Neural cell (in vitro differentiated cells): ENCODE data around the gene MPLKIP. TPM values are rescaled to one million over a fixed set of nuclear protein-coding genes. Genes with fewer than 3 reads are reported as not detected.
"Not testable (repeated sequence)": the region's sequence is repeated elsewhere in the genome, so short reads cannot be mapped to it uniquely, and the experiment has no call there.

ENCODE experiments used
- H2AFZ ChIP-seq: fragments of 200-600, 300-800 bp; sonication (generic), shearing (Covaris generic); 2 replicates; pipeline ENCODE4 v1.6.0; 2014; ENCODE audit warnings: low read depth, mild to moderate bottlenecking, antibody characterized with exemption, low read length, moderate library complexity
- H3F3A ChIP-seq: fragments of 200-600 bp; shearing (Covaris generic); 2 replicates; pipeline ENCODE4 v1.6.1; 2016; ENCODE audit warnings: mild to moderate bottlenecking, moderate library complexity, mixed read lengths, antibody characterized with exemption, low read length; ENCODE audit not compliant: insufficient read depth, poor library complexity, severe bottlenecking
- H3K27ac ChIP-seq: fragments of 200-600, 300-800 bp; sonication (generic), shearing (Covaris generic); 2 replicates; pipeline ENCODE4 v1.5.1; 2014; ENCODE audit warnings: mild to moderate bottlenecking, low read length, moderate library complexity
- H3K27me3 ChIP-seq: fragments of 300-800, 200-600 bp; sonication (generic), shearing (Covaris generic); 2 replicates; pipeline ENCODE4 v1.6.0; 2014; ENCODE audit warnings: mild to moderate bottlenecking, low read depth, low read length, moderate library complexity; ENCODE audit not compliant: insufficient read depth
- H3K36me3 ChIP-seq: fragments of 300-800, 200-600 bp; sonication (generic), shearing (Covaris generic); 2 replicates; pipeline ENCODE4 v1.5.1; 2014; ENCODE audit warnings: mild to moderate bottlenecking, antibody characterized with exemption, low read length, moderate library complexity; ENCODE audit not compliant: insufficient read depth
- H3K4me2 ChIP-seq: fragments of 300-800, 200-600 bp; sonication (generic), shearing (Covaris generic); 2 replicates; pipeline ENCODE4 v1.6.0; 2014; ENCODE audit warnings: mild to moderate bottlenecking, low read length
- H3K4me3 ChIP-seq: fragments of 300-800, 200-600 bp; sonication (generic), shearing (Covaris generic); 2 replicates; pipeline ENCODE4 v1.5.1; 2014; ENCODE audit warnings: mild to moderate bottlenecking, low read length, moderate library complexity
- H3K79me2 ChIP-seq: fragments of 200-600 bp; shearing (Covaris generic); replicated peaks from 2 replicates; pipeline ENCODE4 v1.6.0; 2014; ENCODE audit warnings: mild to moderate bottlenecking, low read length, moderate library complexity; ENCODE audit not compliant: insufficient read depth
- H3K9ac ChIP-seq: fragments of 300-800, 200-600 bp; sonication (generic), shearing (Covaris generic); 2 replicates; pipeline ENCODE4 v1.6.1; 2016; ENCODE audit warnings: mild to moderate bottlenecking, low read length, mixed read lengths
- H3K9me2 ChIP-seq: fragments of 200-600 bp; shearing (Covaris generic); 2 replicates; pipeline ENCODE4 v1.6.1; 2016; ENCODE audit warnings: mild to moderate bottlenecking, low read length, mixed read lengths; ENCODE audit not compliant: insufficient read depth
- H3K9me3 ChIP-seq: fragments of 200-600, 300-800 bp; sonication (generic), shearing (Covaris generic); 2 replicates; pipeline ENCODE4 v1.6.1; 2016; ENCODE audit warnings: mild to moderate bottlenecking, mixed run types, low read length, moderate library complexity, mixed read lengths
- H4K20me1 ChIP-seq: fragments of 200-600 bp; shearing (Covaris generic); 2 replicates; pipeline ENCODE4 v1.6.1; 2016; ENCODE audit warnings: mild to moderate bottlenecking, mixed run types; ENCODE audit not compliant: insufficient read depth
- CTCF ChIP-seq: fragments of 450-650 bp; IDR thresholded peaks from 2 replicates; pipeline ENCODE4 v1.5.1; 2014; ENCODE audit warnings: antibody characterized with exemption, mild to moderate bottlenecking, moderate library complexity; ENCODE audit not compliant: poor library complexity, severe bottlenecking
- EP300 ChIP-seq: fragments of 450-650 bp; conservative IDR thresholded peaks from 2 replicates; pipeline ENCODE4 v1.6.1; 2014; ENCODE audit warnings: antibody characterized with exemption, mild to moderate bottlenecking, moderate library complexity; ENCODE audit not compliant: poor library complexity, severe bottlenecking
- EZH2 ChIP-seq: fragments of 200-600, 300-800 bp; shearing (Covaris generic), sonication (generic); IDR thresholded peaks from 2 replicates; pipeline ENCODE4 v1.6.1; 2014; ENCODE audit warnings: antibody characterized with exemption, low read length, borderline replicate concordance, mild to moderate bottlenecking; ENCODE audit not compliant: insufficient read depth, poor library complexity, severe bottlenecking
- POLR2AphosphoS5 ChIP-seq: IDR thresholded peaks from 2 replicates; pipeline ENCODE4 v1.6.1; 2012
- RAD21 ChIP-seq: fragments of 450-650 bp; conservative IDR thresholded peaks from 2 replicates; pipeline ENCODE4 v1.6.1; 2014; ENCODE audit warnings: antibody characterized with exemption, mild to moderate bottlenecking, moderate library complexity
- TAF1 ChIP-seq: IDR thresholded peaks from 2 replicates; pipeline ENCODE4 v1.6.1; 2012; ENCODE audit warnings: low read depth
- polyA plus RNA-seq: library from polyadenylated mRNA; depleted of rRNA; stranded (reverse); fragments of >200 nt; gene quantifications from 2 replicates; pipeline ENCODE4 v1.2.3, GENCODE V29; 2014

MPLKIP gene
- polyA plus RNA-seq, 1 donor from 2014 or later = 54.6 TPM

GRCh38 chr7:40120020-40120419 is 14.4 kb downstream of the MPLKIP start:
- TF ChIP-seq EP300 = no peak
- Histone ChIP-seq H3K36me3 (no peaks in the 10 kb centered on the region), H3K79me2 (no peaks in the 10 kb centered on the region), H3K27ac (no peak overlapping the region), H3K9me2 (no peaks in the 10 kb centered on the region), H3K4me2 (no peak overlapping the region), H2AFZ (no peak overlapping the region), H3K27me3 (no peaks in the 10 kb centered on the region), H3F3A (no peaks in the 10 kb centered on the region), H3K9me3 (no peaks in the 10 kb centered on the region), H3K4me3 (no peak overlapping the region), H4K20me1 (no peaks in the 10 kb centered on the region), H3K9ac (no peak overlapping the region)

GRCh38 chr7:40118201-40118600 is 16.2 kb downstream of the MPLKIP start:
- not testable (repeated sequence) for H3K4me3 ChIP-seq, H3K9me3 ChIP-seq, H3K27me3 ChIP-seq, H3K79me2 ChIP-seq, H4K20me1 ChIP-seq, H3K27ac ChIP-seq, H3K4me2 ChIP-seq, H3K36me3 ChIP-seq, H2AFZ ChIP-seq, H3K9ac ChIP-seq, H3K9me2 ChIP-seq, H3F3A ChIP-seq

GRCh38 chr7:40117199-40117598 is 17.2 kb downstream of the MPLKIP start:
- not testable (repeated sequence) for H3K4me2 ChIP-seq, H3K9ac ChIP-seq, H3K9me3 ChIP-seq, H3K27me3 ChIP-seq, H3K79me2 ChIP-seq, H3K9me2 ChIP-seq, H3F3A ChIP-seq, H3K36me3 ChIP-seq, H3K4me3 ChIP-seq, H2AFZ ChIP-seq, H4K20me1 ChIP-seq, H3K27ac ChIP-seq

GRCh38 chr7:40115936-40116335 is 18.5 kb downstream of the MPLKIP start:
- Histone ChIP-seq H3K9me2 (no peaks in the 10 kb centered on the region), H3K79me2 (no peaks in the 10 kb centered on the region), H3K36me3 (no peaks in the 10 kb centered on the region), H3K27me3 (no peaks in the 10 kb centered on the region), H2AFZ (no peak overlapping the region), H4K20me1 (no peaks in the 10 kb centered on the region), H3K4me3 (no peak overlapping the region), H3K27ac (no peak overlapping the region), H3K4me2 (no peak overlapping the region), H3K9ac (no peak overlapping the region), H3F3A (no peaks in the 10 kb centered on the region), H3K9me3 (no peaks in the 10 kb centered on the region)
- TF ChIP-seq RAD21 (no peak), TAF1 (no peak), POLR2AphosphoS5 (no peak), CTCF (no peak), EZH2 (no peak), EP300 (no peak)
